Daoy (cell line): ENCODE measurements around the gene PSD4. TPM values are rescaled to one million over a fixed set of nuclear protein-coding genes. Genes with fewer than 3 reads are reported as not detected.

Experiments
- DNase-seq: peaks from one replicate; pipeline ENCODE4 v3.0.0-alpha.2; 2015; ENCODE audit warnings: low read depth
- total RNA-seq: library from RNA; depleted of rRNA; stranded (reverse); fragments of >200 nt; shearing (Covaris generic); gene quantifications from 2 replicates; pipeline ENCODE4 v1.2.3, GENCODE V29; 2014

PSD4 gene
- total RNA-seq, 1 experiment from 2014 or later: 7.5 TPM

- DNase-seq: no peak
Observed at GRCh38 chr2:113184531-113185230, 10.9 kb downstream of the PSD4 start.

GRCh38 chr2:113185664-113186432 lies 12.1 kb downstream of the PSD4 start:
- no peak for DNase-seq

- no peak for DNase-seq
Observed at GRCh38 chr2:113186433-113186796, 12.6 kb downstream of the PSD4 start.

- no peak for DNase-seq
Observed at GRCh38 chr2:113187771-113188170, 14.0 kb downstream of the PSD4 start.

GRCh38 chr2:113190871-113191270 lies 17.1 kb downstream of the PSD4 start:
- no peak for DNase-seq

GRCh38 chr2:113192459-113193100 lies 18.8 kb downstream of the PSD4 start:
- DNase-seq: no peak

DNA sequence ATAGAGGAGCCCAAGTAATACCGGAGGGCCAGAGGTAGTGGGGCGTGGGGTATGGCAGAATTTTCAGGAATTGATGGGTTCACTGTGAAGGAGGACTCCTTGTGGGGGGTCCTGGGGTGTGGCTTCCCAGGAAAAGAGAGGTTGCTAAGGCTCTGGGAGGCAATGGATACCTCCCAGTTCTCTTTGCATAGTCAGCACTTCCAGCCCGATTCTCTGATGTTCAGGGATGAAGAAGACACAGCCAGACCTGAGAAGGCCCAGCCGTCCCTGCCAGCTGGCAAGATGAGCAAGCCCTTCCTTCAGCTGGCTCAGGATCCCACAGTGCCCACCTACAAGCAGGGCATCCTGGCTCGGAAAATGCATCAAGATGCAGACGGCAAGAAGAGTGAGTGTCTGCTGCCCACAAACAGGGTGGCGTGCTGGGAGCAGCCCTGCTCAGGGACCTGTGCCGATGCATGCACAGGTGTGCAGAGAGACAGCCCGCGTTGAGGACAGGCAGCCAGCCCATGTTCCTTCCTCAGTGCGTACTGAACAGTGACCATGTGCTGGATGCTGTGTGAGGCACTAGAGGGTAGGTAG lies 22.2 kb downstream of the PSD4 start:
- no peak for DNase-seq

GRCh38 chr2:113196839-113197238 lies 23.1 kb downstream of the PSD4 start:
- no peak for DNase-seq

GRCh38 chr2:113197347-113198047 lies 23.7 kb downstream of the PSD4 start:
- no peak for DNase-seq

- DNase-seq: no peak
Observed at GRCh38 chr2:113198048-113198789, 24.4 kb downstream of the PSD4 start.

GRCh38 chr2:113198790-113199612 lies 25.2 kb downstream of the PSD4 start:
- peak; percentile 90 for DNase-seq

DNA sequence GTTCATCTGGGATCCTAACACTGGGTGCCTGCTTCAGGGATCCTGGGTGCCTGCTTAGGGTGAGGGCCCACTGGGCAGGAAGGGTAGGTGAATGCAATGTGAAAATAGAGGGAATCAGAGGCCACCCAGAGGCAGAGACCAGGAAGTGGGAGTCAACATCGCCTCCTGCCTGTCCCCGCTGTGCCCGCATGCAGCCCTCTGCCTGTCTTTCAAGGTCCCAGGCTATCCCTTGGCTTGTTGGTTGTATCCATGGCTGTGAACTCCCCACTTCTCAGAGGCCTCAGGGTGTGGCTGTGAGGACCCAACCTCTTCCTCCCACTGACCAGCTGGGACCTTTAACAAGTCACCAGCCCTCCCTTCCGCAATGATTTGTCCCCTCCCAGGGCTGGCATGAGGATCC lies 26.5 kb downstream of the PSD4 start:
- DNase-seq: no peak

DNA sequence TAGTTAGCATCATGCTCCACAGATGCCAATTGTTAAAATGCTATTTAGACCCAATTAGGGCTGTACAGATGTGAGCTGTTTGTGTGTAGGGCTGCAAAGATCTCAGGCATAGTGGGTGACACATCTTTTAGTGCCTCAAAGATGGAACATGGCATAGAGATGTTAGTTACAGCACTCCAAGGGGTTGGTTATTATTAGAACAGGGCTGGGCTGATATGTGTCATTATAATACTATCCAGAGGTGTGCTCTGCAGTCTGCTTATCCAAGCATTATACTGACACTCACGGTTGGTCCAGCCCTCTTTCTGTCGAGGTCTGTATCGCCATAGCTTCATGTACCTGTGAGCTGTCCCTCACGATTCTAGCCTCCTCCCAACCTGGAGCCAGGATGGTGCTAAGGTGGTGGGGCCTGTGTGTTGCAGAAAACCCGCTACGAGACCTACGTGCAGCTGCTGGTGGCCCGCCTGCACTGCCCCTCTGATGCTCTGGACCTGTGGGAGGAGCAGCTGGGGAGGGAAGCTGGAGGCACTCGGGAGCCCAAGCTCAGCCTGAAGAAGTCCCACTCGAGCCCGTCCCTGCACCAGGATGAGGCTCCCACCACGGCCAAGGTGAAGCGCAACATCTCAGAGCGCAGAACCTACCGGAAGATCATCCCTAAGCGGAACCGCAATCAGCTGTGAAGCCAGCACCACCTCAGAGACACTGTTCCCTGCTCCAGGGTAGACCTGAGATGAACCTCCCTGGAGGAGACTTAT lies 27.1 kb downstream of the PSD4 start:
- no peak for DNase-seq

DNA sequence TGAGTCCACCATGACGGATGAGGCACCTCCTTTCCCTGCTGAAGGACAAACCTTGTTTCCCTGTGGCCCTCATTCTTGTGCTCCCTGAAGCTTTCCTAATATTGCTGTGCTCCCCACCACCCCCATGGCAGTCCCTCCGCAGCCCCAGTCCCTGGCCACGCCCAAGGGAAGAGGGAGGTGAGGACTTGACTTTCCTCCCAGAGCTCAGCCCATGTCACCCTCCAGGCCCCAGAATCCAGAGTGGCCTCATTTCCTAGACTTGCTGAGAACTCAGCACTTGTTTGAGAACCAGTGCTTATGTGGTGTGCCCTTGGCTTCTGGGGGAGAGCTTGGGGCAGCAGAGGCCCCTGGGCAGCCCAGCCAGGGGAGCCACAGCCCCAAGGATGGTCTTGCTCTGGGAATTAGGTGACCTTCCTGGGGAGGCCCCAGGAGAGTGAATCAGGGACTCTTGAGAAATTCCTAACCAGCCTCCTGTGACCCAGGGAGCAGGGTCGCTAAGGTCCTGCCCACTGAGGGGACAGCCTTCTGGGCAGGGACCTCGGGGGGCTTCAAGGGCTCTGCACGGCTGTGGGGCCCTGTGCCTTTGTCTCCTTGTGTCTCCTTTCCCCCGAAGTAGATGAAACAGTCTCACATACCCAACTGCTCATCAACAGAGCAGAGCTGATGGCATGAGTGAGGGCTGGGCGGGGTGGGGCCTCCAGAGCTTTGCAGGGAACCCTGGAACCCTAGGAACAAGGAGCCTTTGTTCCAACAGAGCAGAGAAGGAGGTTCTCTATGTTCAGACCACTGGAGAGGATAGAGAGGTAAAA lies 27.9 kb downstream of the PSD4 start:
- no peak for DNase-seq

DNA sequence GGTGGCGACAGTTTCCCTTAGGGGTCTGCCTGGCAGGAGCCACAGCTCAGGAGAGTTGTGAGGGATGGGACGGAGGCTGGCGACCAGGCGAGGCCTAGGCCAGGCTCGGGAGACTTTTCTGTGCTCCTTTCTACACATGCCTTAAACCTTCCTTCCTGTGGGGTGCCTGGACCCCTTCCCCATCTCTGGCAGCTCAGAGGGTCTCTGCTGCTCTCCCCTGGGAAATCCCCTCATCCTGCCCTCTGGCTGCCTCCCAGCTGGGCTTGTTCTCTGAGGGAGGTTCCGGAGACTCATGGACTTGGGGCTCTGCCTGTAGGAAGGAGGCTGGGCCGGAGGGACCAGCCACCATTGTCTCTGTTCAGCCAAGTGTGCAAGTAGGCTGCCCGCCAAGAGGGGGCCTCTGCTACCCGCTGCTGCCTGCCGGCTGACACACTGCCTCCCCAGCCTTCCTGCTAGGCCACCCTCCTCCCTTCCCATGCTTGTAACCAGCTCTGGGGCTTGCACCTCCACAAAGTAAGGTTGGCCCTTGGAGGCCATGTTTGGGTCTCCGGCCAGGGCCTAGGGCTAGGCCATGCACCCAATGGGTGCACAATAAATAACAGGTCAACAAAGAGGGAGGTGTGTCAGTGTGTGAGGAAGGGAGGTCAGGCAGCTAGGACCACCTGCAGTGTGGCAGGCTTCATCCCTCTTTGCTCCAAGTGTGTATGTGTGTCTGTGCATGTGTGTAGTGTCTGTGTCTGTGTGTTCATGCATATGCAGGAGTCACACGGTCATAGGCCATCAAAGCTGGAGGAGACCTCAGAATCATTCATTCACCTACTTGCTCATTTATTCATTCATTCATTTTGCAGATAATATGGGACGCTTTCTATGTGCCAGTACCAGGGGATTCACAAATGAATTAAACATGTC lies 28.8 kb downstream of the PSD4 start:
- DNase-seq: peak; percentile 53

DNA sequence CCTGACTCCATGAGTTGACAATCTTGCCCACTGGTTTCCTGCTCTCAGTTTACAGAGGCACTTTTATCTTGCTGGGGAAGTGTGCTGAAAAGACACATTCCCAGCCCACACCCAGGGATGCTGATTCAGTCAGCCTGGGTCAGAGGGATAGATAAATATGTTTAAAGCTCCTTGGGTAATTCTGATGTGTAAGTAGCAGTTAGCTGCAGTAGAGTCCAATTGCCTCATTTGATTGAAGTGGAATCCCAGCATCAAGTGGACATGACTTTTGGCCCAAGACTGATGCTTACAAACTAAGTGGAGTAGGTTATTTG lies 29.4 kb downstream of the PSD4 start:
- DNase-seq: no peak

DNA sequence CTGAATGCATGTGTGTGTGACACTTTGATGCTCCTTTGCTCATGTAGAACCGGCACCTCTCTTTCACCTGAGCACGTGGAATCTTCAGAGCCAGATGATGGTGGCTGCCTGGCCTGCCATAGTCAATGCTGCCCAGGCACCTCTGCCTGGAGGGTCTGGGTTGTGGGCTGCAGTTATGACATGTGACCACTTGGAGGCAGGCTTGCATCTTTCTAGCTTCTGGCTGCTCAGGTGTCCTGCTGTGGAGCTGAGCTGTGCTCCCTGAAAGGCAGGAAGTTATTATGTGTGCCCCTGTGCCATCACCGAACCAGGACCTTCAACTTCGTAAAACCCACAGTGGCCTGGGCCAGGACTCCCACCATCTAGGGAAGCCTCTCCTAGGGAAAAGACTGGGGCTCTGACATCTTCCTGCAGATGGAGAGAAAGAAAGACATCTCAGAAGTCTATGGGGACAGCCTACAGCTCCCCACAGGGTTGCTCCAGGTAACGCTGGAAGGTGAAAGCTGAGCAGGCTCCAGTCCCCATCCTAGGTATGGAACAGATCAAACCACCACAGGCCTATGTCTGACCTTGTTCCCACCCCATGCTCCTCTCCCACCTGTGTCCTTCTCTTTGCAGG lies 30.2 kb downstream of the PSD4 start:
- DNase-seq: peak; percentile 83
